Stimulated activated CD8-positive, alpha-beta memory T cell treated with anti-CD3 and anti-CD28 coated beads, Interleukin-7, amount 100 ng/mL, for 4 hours (primary cell): Measurements from ENCODE around the gene CAPN1.

Source experiments
- DNase-seq, 2 donors: peaks; one replicate each; pipeline ENCODE4 v3.0.0-alpha.2; 2020; ENCODE audit warnings: low read depth in 2 of 2

Gene CAPN1

GRCh38 chr11:65260756-65261590 lies 79.2 kb downstream of the CAPN1 start:
- no peak for DNase-seq
